ENCODE data around the gene ZFP36L1.

Gene ZFP36L1

DNA sequence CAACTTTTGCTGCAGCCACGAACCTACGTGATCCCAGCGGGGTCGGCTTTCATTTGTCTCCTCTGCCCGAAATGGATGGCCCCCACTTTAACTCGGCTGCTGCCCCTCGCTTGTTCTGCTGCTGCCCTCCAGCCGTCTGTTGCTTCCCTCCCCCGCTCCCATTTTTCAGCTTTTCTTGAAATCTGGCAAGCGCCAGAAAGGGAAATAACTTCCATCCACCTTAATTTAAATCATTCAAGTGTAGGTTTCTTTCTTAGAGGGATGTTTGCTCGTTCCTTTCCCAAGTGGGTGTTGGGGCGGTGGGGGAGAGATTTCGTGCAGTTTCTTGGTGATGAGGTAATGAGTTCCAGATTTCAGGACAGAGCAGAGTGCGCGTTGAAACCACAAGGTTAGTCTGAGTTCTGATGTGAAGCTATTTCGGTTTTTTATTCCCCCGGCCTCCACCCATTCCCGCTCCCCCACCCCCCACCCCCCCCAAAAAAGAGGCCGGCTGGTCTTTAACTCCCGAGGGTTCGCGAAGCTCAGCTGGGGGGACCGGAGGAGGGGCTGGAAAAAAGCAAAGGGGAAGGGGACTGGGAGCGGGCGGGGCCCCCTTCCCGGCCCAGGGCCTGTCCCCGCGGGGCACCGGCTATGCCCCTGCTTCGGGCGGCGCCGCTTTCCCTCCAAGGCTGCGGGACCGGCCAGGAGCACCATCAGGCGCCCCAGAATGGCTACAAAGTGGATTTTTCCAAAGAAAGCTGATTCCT, 2.2 kb upstream of the ZFP36L1 start:
- DNase-seq = peak; percentile 90

DNA sequence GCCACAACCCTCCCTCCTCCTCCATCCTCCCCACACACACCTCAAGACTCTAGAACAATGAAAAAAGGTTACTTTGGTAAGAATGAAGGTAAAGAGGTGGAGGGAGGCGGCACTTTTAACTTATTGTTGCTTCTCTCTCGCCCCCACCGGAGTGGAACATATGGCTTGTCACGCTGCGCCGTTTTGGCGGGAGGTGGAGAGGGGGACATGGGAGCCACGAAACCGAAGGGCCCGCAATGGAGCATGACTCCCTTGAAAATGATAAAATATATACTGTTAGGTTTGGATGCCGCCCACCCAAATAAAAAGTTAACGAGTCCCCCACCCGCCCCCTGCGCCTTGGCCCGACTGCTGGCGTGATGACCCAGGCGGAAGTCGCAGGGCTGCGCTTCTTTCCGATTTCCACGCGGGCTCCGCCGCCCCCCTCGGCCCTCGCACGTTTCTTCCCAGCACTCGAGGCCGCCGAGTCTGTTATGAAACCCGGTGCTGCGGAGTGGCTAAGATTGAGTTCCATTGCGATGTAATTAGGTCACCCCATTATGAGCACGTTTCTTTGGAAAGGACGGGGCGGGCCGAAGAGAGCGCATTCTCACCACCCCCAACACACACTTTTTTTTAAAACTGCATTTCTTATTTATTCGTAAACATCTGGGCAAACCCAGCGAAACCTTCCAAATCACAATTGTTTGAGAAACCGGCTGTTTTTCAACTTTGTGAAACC, 1.4 kb upstream of the ZFP36L1 start:
- peak; percentile 96 for DNase-seq

DNA sequence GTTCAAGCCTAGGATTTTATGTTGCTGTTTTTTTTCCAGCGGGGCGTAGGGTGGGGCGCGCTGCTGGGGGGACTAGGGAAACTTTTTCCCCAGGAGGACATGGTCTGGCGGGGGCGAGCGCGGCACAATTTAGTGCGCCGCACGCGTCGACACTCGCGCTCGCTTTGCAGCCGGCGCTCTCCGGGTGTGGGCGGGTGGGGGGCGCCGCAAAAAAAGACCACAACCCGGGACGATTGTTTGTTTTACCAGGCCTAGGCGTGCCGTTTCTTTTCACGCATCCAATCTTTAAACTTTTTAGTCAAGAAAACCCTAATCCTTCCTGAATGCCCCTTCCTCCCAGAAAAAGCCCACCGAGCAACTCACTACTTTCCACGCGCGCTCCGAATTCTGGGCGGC, 865 bp upstream of the ZFP36L1 start:
- DNase-seq = no peak

DNA sequence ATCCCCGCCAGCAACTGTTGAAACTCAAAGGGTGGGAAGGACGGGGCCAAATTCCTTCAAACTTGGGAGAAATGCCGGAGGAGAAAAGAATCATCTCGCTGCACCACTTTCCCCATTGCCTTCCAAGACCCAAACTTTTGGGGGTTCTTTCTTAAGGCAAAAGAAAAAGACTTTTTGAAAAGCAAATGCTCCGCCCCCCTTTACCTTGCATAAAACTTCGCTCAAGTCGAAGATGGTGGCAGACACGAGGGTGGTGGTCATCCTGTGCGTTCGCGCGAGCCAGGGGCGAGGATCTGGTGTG, 239 bp downstream of the ZFP36L1 start:
- DNase-seq = no peak

DNA sequence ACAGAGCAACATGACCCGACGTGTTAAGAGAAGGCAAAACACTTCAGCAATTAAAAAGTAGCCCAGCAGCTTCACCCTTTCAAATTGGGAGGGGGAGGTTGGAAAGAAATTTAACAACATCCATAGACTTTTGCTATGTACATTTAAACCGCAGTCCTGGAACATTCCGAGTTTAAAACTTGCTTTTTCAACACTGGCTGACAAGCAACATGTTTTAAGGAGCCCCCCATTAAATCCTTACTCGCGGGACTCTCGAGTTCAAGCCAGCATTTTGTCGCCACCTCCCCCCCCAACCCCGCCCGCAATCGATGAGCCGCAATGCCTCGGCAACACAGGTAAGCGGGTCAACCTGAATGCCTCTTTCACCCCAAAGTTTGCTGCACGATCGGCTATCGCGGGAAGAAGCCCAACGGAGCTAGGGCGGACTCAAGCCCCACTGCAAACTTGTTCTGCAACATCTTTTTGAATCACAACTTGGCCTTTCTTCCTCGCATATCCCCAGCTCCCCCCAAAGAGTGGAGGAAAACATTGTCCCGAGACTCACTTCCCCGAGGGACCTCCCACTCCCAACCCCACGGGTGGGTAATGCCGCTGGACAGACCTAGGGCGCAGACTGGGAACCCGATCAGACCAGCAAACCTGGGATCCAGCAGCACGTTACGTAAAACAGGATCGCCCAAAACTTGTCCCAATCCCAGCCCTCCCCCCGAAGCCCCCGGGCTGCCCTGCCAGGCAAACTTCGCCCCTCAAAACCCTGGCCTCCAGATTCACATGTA, 777 bp downstream of the ZFP36L1 start:
- DNase-seq = no peak

DNA sequence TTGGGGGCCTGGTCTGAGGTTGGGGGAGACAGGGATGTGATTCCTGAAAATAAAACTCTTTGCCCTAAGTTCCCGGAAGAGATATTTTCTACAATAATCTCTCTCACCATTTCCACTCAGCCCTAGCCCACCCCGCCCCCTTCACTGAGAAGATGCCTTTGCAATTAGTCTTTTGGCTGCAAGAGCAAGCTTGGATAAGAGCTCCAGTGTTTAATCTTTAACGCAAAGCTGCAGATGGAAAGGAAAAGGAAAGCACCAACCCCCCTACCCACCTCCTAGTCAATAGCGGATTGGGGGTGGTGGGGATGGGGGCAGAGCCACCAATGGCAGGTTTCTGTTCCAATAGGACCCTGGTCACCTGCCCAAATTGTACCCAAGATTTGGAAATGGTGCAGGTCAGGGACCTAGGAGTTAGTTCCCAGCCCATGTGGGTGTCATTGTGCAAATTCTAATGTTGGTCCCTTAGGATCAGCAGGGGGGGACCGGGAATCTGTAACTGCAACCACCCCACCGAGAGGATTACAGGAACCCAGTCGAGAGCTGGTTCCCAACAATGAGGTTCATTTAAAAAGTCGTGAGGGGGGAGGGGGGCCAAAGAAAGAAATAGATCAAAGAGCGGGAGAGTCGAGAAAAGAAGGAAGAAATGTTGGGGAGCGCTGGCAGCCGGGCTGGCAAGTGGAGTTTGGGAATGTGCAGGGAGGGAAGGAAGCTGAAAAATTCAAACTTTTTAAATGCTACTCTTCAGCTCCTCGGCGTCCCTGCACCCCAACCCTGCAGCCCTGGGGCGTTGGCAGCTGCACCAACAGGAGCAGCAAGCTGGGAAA, 1.6 kb downstream of the ZFP36L1 start:
- DNase-seq = peak; percentile 56

DNA sequence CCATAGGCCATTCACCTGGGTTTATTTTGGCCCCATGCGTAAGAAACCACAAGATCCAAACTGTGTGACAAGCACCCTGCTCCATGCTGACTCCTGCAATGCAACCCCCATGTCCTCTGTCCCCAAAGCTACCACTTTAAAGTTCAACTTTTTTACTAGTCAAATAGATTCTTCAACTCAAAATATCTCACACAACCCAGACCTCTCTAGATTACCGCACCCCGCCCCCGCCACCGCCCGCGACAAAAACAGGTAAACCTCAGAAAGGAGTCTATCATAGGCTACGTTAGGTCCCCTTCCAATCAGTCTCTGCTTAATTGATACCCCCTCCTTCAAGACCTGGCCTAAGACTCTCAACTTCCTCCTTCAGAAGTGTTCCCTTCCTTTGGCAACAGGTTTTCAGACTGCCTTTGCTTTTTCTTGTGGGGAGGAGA, 2.2 kb downstream of the ZFP36L1 start:
- no peak for DNase-seq

DNA sequence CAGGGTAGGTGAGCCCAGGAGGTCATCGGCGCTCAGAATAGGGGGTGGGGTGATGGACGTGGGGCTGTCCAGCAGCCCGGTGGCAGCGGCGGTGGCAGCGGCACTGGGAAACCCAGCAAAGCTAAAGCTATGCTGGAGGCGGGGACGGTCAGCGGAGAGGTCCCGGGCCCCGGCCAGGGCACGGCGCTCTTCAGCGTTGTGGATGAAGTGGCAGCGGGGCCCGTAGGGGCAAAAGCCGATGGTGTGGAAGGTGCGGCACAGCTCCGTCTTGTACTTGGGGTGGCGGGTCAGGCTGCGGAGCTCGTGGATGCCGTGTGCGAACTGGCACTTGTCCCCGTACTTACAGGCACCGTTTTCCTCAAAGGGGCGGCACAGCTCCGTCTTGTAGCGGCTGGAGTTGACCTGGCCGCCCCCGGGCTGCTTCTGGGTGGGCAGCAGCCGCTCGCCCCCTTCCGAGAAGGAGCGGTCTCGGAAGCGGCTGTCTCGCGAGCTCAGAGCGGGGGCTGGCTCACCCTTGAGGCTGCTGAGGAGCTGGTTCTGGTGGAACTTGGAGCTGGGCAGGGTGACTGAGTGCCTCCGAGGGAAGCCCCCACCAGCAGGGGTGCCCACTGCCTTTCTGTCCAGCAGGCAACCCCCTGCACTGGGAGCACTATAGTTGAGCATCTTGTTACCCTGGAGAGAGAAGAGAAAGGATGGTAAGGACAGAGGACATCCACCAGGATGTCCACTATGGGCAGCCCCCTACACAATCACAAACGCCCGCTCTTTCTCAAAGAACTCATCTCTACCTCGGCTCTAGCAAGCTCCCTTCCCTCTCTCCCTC, 2.8 kb downstream of the ZFP36L1 start:
- peak; percentile 49 for DNase-seq

DNA sequence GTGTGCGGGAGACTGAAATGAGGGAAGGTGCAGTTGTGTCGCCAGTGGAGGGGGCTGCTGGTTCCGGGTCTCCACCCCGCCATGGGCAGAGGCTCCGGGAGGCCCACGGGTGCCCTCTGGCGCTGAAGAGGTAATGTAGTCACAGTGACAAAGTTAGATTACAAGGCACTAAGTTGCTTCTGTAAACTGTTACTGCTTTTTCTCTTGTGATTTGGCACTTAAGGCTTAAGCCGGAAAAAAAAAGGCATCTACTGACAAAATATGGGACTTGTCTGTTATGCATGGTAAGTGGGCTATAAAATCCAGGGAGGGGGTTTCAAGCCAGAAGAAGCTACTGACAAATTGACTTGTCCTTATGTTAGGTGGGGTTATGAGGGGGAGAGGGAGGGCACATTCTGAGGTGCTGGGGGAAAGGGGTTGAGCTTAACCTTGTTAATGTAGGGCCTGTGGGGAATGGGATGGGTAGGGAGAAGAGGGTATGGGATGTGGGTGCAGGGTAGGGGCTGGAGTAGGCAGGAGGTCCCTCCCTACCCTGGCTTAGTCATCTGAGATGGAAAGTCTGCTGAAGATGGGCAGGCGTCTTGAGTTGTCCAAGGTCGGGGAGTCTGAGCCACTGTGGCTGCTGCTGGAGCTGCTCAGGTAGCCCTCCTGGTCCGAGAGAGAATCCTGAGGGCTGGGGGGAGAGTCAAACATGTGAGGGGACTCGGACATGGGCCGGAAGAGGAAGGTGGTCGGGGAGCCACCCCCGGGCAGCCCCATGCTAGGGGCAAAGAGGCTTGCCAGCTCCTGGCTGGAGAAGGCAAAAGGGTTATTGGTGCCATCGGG, 3.7 kb downstream of the ZFP36L1 start:
- peak; percentile 84 for DNase-seq

DNA sequence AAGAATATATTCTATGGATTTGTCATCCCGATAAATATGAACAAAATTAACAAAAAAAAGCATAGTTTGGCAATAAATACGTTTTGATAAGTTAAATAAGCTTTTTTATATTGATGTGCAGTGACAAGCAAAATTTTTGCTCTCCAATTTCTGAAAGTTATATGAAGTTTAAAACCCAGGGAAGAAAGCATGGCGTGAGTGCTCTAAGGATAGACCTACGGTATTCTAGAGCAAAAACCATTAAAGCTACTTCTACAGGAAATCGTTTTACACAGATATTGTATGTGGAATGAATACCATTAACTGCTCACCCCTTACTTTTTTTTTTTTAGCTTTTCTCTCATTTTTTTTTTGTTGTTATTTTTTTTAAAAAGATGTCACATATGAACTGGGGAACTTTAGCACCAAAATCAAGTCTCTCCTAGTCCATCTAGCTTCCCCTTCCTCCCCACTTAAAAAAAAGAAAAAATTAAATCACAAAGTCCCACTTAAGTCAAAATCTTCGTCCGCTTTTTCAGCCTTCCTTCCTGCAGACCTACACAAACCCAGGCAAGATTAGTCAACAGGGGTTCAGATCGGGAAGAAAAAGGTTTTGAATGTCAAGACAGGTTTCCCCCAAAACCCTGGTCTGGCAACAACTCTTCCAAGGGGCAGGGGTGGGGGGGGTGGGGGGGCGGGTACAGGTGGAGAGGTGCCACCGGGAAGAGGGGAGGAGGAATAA, 4.4 kb downstream of the ZFP36L1 start:
- DNase-seq = no peak

DNA sequence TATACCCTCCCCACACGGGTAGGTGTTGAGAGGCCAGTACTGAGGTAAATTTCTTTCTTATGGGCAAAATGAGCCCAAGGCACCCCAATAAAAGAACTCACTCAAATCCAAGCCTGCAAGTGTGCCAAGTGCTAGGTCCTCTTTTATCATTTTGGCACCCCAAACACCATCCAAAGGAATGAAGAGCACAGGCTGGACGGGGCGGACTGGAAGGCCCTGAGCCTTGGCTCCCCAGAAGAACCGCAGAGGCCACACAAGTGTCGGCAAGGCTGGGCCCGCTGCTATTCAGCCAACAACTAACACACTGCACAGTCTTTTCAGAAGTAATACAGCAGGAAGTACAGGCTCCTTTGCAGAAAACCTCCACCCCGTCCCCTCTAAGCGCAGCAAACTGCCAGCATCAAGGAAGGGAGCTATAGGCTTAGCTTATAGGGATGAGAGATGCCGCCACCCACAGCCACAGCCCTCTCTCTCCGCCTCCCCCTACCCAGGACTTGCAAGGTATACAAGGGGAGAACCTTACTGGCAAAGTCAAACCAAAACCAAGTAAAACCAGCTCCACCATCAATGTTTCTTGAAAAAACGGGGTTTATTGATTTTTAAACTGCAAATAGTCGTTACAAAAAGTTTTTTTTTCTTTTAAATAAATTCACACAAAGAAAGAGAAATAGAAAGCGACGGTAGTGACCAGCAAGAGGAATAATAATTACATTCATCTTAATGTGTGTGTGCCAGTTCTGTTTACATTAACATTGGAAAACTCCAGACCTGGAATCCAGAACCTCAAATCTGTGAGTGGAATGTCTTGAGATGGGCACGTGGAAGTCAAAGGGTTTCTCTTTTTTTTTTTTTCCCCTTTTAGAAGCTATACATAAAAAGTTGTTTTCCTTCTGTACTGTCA, 5.5 kb downstream of the ZFP36L1 start:
- DNase-seq = peak; percentile 42

DNA sequence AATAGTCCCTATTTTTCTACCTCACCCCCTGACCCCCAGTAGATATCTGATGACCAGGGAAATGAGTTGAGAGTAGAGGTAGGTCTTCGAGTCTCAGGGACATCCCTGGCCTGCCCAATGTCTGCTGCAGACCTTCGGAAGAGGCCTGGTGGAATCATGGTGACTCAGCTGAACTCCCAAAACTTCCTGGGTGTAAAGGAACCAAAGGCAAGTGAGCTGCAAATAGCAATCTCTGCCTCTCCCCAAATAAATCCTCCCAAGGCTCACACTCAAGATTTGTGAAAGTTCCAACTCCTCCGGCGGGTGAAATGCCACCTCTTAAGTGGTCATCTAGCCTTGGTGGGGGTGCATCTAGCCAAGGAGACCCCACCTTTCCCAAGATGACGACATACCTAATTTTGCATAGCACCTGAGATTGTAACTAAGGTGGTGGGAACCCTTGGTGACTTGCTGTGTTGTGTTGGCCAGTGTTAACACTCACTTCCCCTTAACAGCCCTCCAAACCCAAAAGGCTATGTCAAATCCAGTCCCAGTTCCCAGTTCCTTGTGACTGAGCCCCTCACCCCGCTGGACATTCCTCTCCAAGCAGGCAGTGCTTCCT, 6.3 kb downstream of the ZFP36L1 start:
- DNase-seq = peak; percentile 76

DNA sequence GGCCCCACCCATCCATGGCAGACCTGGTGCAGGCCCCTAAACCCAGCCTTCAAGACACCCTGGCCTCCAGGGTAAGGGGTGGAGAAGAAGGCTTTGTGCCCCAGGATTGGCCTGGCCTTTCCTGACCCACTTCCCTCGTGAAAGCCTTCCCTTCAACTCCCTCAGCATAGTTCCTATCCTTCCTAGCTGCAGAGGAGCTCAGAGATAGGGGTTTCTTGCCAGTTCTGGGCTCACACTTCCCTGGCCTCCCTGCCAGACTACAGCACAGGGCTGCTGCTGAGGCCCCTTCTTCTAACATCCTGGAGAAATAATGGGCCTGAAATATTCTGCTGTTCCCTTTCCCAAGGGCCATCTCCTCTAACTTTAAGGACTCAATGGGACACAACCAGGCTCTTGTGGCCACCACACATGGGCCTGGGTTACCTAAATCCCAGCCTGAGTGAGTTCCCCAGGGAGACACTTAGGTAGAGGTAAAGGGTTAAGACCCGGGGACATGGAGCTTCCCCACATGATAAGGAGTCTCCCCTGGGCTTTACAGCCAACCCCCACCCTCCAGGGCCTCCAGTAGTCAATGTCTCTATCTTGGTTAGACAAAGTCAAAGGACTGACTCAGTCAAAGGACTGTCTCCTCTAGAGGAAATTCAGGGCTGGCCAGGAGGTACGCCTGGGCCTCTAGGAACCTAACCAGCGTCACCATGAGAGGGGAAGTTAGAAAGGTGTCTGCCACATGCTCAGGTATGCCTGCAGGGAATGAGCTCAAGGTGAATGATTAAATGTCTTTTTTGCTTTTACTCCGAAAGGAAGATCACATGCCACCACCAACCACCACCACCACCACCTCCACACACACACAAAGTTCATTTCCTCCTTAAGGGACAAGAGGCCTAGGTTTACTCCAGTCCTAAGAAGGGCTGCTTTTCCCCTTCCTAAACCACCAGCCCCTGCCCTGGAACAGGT, 7.1 kb downstream of the ZFP36L1 start:
- peak; percentile 49 for DNase-seq

DNA sequence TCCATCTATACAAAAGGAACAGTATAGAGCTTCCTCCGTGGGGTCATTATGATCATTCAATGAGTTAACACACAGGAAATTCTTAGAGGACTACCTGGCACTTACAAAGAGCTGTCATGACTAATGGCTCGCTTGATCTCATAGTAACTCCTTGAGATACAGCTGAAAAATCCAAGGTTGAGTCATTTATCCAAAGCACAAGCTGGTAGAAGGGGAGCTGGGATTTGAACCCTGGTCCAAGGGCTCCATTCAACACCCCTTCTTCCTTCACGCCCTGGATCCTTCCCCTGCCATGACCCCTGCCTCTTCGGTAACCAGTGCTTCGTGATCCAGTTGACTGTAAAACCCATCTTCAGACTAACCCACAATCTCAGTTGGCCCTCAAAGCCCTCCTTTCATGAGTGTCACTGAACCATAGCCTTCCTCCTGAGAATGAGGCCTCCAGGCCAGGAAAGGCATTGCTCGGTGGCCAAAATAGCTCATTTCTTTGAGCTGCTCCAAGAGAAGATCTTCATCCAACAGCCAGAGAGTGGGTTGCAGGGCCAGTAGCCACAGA, 7.8 kb downstream of the ZFP36L1 start:
- peak; percentile 85 for DNase-seq

DNA sequence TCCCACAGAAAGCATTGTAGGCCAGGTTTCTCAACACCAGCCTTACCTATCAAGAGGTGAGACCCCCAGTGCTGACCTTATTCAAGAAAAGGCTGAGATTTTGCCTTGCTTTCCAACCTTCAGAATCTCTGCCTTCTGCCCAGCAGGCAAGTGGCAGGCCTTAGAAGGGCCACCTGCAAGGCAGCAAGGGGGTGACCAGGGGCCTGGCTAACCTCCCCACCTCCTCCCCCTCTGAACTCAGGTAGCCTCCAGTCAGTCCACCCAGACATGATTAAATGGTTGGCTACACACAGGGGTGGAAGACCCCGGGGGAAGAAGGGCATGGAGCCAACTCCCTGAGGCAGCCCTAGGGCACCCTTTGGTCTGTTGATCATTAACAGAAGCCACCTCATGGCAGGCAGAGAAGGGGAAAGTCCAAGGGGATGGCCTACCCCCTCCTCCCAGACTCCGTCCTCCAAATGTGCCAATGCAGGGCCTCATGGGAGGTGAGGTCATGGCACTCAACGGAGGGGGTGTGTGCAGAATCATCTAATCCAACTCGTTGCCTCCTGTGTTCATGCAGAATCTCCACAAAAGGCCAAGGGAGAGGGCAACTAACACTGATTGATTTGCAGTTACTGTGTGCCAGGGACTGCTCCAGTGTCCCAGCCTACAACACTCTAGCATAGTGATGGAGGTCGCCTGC, 8.5 kb downstream of the ZFP36L1 start:
- peak; percentile 68 for DNase-seq

DNA sequence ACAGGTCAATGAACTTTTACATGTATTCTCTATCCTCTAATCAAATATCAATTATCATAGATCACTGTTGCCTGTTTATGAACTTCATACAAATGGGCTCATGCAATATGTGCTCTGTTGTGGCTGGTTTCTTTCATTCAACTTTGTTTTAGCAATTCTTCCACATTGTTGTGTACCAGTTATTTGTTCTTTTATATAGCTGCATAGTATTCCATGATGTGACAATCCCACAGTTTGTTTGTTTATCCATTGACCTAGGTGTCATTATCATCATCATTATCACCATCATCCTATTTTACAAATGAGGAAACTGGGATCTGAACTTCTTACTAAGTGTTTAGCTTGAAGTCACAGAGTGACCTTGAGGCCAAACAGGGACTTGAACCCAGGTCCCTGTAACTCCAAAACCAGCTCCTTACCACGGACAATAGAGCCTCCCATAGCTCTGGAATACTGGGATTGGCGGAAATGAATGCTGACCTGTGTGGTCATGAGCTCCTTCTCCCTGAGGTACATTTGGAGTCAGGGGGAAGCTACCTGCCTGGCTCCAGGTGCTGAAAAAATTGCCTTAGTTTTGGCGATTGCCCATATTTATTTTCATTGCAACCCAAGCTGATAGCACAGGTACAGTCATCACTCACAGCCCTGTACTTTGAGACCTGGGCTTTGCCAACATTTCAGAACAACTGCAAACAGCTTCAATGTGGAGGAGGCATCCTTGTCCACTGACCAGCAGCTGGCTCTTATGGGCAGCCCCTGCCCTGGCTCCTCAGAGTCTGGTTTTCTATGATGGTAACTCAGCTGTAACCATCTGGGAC, 9.2 kb downstream of the ZFP36L1 start:
- DNase-seq = no peak

All from EL (cell line).